Fibroblast of villous mesenchyme (primary cell): ENCODE results near the gene PRKN. TPM values are rescaled to one million over a fixed set of nuclear protein-coding genes. Genes with fewer than 3 reads are reported as not detected.

Experiments used
- DNase-seq: peaks from one replicate; pipeline ENCODE4 v3.0.0-alpha.2; 2010; ENCODE audit warnings: low read depth
- H3K4me3 ChIP-seq: 2 replicates; pipeline ENCODE4 v1.5.1; 2011; ENCODE audit warnings: low read depth, mild to moderate bottlenecking, low read length
- total RNA-seq: library from RNA; depleted of rRNA; stranded (reverse); fragments of >200 nt; gene quantifications from 2 replicates; pipeline ENCODE4 v1.2.3, GENCODE V29; 2012
- TF ChIP-seq, protein P1 (sequence below): IDR thresholded peaks from 2 replicates; pipeline ENCODE4 v1.5.1; 2012; ENCODE audit warnings: low read depth, mild to moderate bottlenecking, low read length; ENCODE audit not compliant: insufficient read depth

The PRKN gene
- total RNA-seq, 1 donor, result 2.2 TPM

GRCh38 chr6:161701056-161701455 lies 1026.5 kb downstream of the PRKN start:
- TF ChIP-seq, protein P1, sequence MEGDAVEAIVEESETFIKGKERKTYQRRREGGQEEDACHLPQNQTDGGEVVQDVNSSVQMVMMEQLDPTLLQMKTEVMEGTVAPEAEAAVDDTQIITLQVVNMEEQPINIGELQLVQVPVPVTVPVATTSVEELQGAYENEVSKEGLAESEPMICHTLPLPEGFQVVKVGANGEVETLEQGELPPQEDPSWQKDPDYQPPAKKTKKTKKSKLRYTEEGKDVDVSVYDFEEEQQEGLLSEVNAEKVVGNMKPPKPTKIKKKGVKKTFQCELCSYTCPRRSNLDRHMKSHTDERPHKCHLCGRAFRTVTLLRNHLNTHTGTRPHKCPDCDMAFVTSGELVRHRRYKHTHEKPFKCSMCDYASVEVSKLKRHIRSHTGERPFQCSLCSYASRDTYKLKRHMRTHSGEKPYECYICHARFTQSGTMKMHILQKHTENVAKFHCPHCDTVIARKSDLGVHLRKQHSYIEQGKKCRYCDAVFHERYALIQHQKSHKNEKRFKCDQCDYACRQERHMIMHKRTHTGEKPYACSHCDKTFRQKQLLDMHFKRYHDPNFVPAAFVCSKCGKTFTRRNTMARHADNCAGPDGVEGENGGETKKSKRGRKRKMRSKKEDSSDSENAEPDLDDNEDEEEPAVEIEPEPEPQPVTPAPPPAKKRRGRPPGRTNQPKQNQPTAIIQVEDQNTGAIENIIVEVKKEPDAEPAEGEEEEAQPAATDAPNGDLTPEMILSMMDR, result no peak
- no peak for DNase-seq
- H3K4me3 ChIP-seq, result no peak overlapping the region

DNA sequence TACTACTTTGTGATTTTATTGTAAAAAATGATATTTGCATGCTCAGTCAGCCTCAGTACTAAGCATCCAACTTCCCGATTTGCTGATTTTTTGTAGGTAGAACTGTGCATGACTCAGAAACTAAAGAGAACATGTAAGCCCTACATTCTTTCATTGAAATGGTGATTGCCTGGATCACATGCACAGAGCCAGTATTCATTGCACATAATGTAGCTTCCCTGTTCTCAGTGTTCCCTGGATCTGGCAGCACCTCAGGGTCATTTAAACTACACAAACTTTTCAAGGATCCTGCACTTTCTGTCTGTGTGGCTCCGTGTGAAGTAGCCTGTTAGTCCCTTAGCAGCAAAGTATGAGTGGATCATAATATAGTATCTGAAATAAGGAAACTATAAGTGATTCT lies 1030.8 kb downstream of the PRKN start:
- no peak overlapping the region for H3K4me3 ChIP-seq
- TF ChIP-seq, protein P1, result no peak
- DNase-seq, result no peak

GRCh38 chr6:161694995-161695394 lies 1032.6 kb downstream of the PRKN start:
- DNase-seq, result peak; percentile 13
- H3K4me3 ChIP-seq, result no peak overlapping the region
- TF ChIP-seq, protein P1, result peak; percentile 41

GRCh38 chr6:161686655-161687054 lies 1040.9 kb downstream of the PRKN start:
- TF ChIP-seq, protein P1, result no peak
- H3K4me3 ChIP-seq, result no peak overlapping the region
- DNase-seq, result no peak

GRCh38 chr6:161684731-161685475 lies 1042.7 kb downstream of the PRKN start:
- TF ChIP-seq, protein P1, result no peak
- no peak for DNase-seq
- no peak overlapping the region for H3K4me3 ChIP-seq

GRCh38 chr6:161683400-161683799 lies 1044.2 kb downstream of the PRKN start:
- DNase-seq, result no peak
- TF ChIP-seq, protein P1, result no peak
- H3K4me3 ChIP-seq, result no peak overlapping the region

GRCh38 chr6:161682982-161683381 lies 1044.6 kb downstream of the PRKN start:
- H3K4me3 ChIP-seq, result no peak overlapping the region
- TF ChIP-seq, protein P1, result no peak
- no peak for DNase-seq
